Measurements from ENCODE around the gene LTBP2.

The LTBP2 gene

DNA sequence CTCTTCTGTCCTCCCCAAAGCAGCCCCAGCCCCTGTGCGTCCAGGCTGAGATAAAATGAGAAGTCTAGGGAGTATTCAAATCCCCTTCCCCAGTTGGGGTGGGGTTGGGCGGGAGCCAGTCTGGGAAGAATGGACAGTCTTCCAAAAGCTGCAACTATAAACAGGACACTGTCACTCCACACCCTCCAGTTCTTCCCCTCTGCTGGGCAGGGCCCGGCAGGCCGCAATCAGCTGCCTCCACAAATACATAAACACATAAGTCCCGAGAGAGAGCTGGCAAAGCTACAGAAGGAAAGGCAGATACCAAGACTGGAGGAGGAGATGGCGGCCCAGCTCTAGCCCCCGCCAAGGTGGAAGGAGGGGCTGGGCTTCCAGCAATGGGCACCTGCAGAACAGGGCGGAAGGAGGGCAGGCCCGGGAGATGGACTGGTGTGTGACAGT is 12.7 kb downstream of the LTBP2 start:
- H3K4me1 ChIP-seq (ENCODE audit: control insufficient read depth, insufficient read depth, low read length) = no peaks in the 10 kb centered on the region
- H3K36me3 ChIP-seq (ENCODE audit: control insufficient read depth, insufficient read depth, low read length) = no peaks in the 10 kb centered on the region
- no peaks in the 10 kb centered on the region for H3K27me3 ChIP-seq (ENCODE audit: control insufficient read depth, insufficient read depth, low read length)
- no peak overlapping the region for H3K9ac ChIP-seq (ENCODE audit: low read depth, low read length)
- no peak overlapping the region for H3K27ac ChIP-seq (ENCODE audit: low read depth, low read length)
- no peaks in the 10 kb centered on the region for H3K9me3 ChIP-seq (ENCODE audit: control insufficient read depth, insufficient read depth, low read length)
- no peak overlapping the region for H3K4me3 ChIP-seq (ENCODE audit: low read depth, low read length)

GRCh38 chr14:74596741-74597450 is 15.1 kb downstream of the LTBP2 start:
- H3K9ac ChIP-seq (ENCODE audit: low read depth, low read length) = no peak overlapping the region
- no peak overlapping the region for H3K27ac ChIP-seq (ENCODE audit: low read depth, low read length)
- H3K9me3 ChIP-seq (ENCODE audit: control insufficient read depth, insufficient read depth, low read length) = no peaks in the 10 kb centered on the region
- no peaks in the 10 kb centered on the region for H3K27me3 ChIP-seq (ENCODE audit: control insufficient read depth, insufficient read depth, low read length)
- no peaks in the 10 kb centered on the region for H3K36me3 ChIP-seq (ENCODE audit: control insufficient read depth, insufficient read depth, low read length)
- no peaks in the 10 kb centered on the region for H3K4me1 ChIP-seq (ENCODE audit: control insufficient read depth, insufficient read depth, low read length)
- H3K4me3 ChIP-seq (ENCODE audit: low read depth, low read length) = no peak overlapping the region

- Histone ChIP-seq H3K9me3 (ENCODE audit: control insufficient read depth, insufficient read depth, low read length) (no peaks in the 10 kb centered on the region), H3K36me3 (ENCODE audit: control insufficient read depth, insufficient read depth, low read length) (no peaks in the 10 kb centered on the region), H3K27me3 (ENCODE audit: control insufficient read depth, insufficient read depth, low read length) (no peaks in the 10 kb centered on the region), H3K27ac (ENCODE audit: low read depth, low read length) (no peak overlapping the region), H3K4me3 (ENCODE audit: low read depth, low read length) (no peak overlapping the region), H3K9ac (ENCODE audit: low read depth, low read length) (no peak overlapping the region), H3K4me1 (ENCODE audit: control insufficient read depth, insufficient read depth, low read length) (no peaks in the 10 kb centered on the region)
Measured at GRCh38 chr14:74595006-74595735, 16.9 kb downstream of the LTBP2 start.

DNA sequence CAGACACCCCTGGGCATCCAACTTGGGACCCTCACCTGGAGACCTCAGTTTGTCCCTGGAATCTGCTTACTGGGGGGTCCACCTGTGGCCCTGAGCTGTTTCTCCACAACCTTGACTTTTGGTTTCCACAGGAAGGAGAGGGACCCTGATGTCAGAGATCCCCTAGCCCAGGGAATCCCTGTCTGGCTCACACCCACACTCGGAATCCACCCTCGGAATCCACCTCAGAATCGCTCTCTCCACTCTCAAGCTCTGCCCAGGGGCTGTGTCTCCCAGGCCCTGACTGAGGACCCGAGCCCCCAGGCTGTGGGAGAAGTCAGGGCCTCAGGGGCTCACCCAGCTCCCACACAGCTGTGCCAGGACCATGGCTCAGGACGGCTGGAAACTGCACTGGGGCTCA is 17.4 kb downstream of the LTBP2 start:
- Histone ChIP-seq H3K36me3 (ENCODE audit: control insufficient read depth, insufficient read depth, low read length) (no peaks in the 10 kb centered on the region), H3K27ac (ENCODE audit: low read depth, low read length) (no peak overlapping the region), H3K4me1 (ENCODE audit: control insufficient read depth, insufficient read depth, low read length) (no peaks in the 10 kb centered on the region), H3K9ac (ENCODE audit: low read depth, low read length) (no peak overlapping the region), H3K4me3 (ENCODE audit: low read depth, low read length) (no peak overlapping the region), H3K9me3 (ENCODE audit: control insufficient read depth, insufficient read depth, low read length) (no peaks in the 10 kb centered on the region), H3K27me3 (ENCODE audit: control insufficient read depth, insufficient read depth, low read length) (no peaks in the 10 kb centered on the region)

DNA sequence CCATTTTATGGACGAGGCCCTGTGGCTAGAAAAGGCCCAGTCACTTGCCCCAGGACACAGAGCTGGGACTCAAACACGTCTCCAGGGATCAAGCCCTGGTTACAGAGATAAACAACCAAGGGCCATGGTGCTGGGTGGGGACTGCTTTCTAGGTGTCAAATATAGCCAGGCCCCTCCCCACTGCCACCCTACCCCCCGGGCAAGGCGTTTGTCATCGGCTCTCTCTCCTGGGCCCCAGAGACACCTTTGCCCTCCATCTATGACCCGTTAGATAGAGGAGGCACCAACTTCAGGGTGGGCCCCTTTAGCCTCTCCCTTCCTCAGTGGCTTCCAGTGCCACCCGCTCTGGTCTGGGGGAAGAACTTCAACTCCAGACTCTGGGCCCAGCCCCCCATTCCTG is 18.0 kb downstream of the LTBP2 start:
- Histone ChIP-seq H3K27ac (ENCODE audit: low read depth, low read length) (no peak overlapping the region), H3K4me3 (ENCODE audit: low read depth, low read length) (no peak overlapping the region)

GRCh38 chr14:74593241-74593953 is 18.6 kb downstream of the LTBP2 start:
- H3K27me3 ChIP-seq (ENCODE audit: control insufficient read depth, insufficient read depth, low read length) = no peaks in the 10 kb centered on the region
- H3K4me1 ChIP-seq (ENCODE audit: control insufficient read depth, insufficient read depth, low read length) = no peaks in the 10 kb centered on the region
- no peak overlapping the region for H3K9ac ChIP-seq (ENCODE audit: low read depth, low read length)
- H3K4me3 ChIP-seq (ENCODE audit: low read depth, low read length) = no peak overlapping the region
- H3K27ac ChIP-seq (ENCODE audit: low read depth, low read length) = no peak overlapping the region
- no peaks in the 10 kb centered on the region for H3K36me3 ChIP-seq (ENCODE audit: control insufficient read depth, insufficient read depth, low read length)
- no peaks in the 10 kb centered on the region for H3K9me3 ChIP-seq (ENCODE audit: control insufficient read depth, insufficient read depth, low read length)

More for the DNA sequence above, 18.0 kb downstream of the LTBP2 start:
- H3K9ac ChIP-seq (ENCODE audit: low read depth, low read length) = no peak overlapping the region
- no peaks in the 10 kb centered on the region for H3K27me3 ChIP-seq (ENCODE audit: control insufficient read depth, insufficient read depth, low read length)
- H3K9me3 ChIP-seq (ENCODE audit: control insufficient read depth, insufficient read depth, low read length) = no peaks in the 10 kb centered on the region
- H3K36me3 ChIP-seq (ENCODE audit: control insufficient read depth, insufficient read depth, low read length) = no peaks in the 10 kb centered on the region
- no peaks in the 10 kb centered on the region for H3K4me1 ChIP-seq (ENCODE audit: control insufficient read depth, insufficient read depth, low read length)

DNA sequence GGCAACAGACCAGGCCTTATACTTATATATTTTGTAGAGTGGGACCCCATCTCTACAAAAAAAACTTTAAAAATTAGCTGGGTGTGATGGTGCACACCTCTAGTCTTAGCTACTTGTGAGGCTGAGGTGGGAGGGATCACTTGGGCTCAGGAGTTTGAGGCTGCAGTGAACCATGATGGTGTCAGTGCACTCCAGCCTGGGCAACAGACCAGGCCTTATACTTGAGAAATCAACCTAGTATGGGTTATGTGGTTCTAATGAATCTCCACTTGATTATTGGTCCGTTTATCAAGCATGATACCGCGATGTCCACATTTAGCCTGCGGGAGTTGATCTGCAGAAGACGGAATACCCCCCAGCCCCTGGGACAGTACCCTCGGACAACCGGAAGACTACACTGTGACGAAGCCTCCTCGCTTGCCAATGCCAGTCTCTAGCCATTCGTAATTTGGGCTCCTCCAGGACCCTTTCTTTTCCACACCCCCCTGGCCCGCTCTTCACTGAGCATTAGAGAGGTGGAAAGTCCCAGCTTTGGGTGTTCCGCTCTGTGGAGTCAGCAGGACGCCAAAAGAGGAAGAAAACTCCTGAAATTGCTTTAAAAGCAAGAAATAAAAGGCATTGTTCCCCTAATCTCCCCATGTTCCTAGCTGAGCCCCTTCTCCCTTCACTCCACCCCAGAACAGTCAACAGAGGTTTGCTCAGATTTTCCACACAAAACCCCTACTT is 19.4 kb downstream of the LTBP2 start:
- H3K9ac ChIP-seq (ENCODE audit: low read depth, low read length) = no peak overlapping the region
- no peaks in the 10 kb centered on the region for H3K4me1 ChIP-seq (ENCODE audit: control insufficient read depth, insufficient read depth, low read length)
- H3K27me3 ChIP-seq (ENCODE audit: control insufficient read depth, insufficient read depth, low read length) = no peaks in the 10 kb centered on the region
- no peaks in the 10 kb centered on the region for H3K9me3 ChIP-seq (ENCODE audit: control insufficient read depth, insufficient read depth, low read length)
- H3K36me3 ChIP-seq (ENCODE audit: control insufficient read depth, insufficient read depth, low read length) = no peaks in the 10 kb centered on the region
- no peak overlapping the region for H3K4me3 ChIP-seq (ENCODE audit: low read depth, low read length)
- H3K27ac ChIP-seq (ENCODE audit: low read depth, low read length) = no peak overlapping the region

- H3K9me3 ChIP-seq (ENCODE audit: control insufficient read depth, insufficient read depth, low read length) = no peaks in the 10 kb centered on the region
- H3K9ac ChIP-seq (ENCODE audit: low read depth, low read length) = no peak overlapping the region
- no peak overlapping the region for H3K27ac ChIP-seq (ENCODE audit: low read depth, low read length)
- no peaks in the 10 kb centered on the region for H3K4me1 ChIP-seq (ENCODE audit: control insufficient read depth, insufficient read depth, low read length)
- H3K27me3 ChIP-seq (ENCODE audit: control insufficient read depth, insufficient read depth, low read length) = no peaks in the 10 kb centered on the region
- no peaks in the 10 kb centered on the region for H3K36me3 ChIP-seq (ENCODE audit: control insufficient read depth, insufficient read depth, low read length)
- no peak overlapping the region for H3K4me3 ChIP-seq (ENCODE audit: low read depth, low read length)
Measured at GRCh38 chr14:74591899-74592298, 20.1 kb downstream of the LTBP2 start.

DNA sequence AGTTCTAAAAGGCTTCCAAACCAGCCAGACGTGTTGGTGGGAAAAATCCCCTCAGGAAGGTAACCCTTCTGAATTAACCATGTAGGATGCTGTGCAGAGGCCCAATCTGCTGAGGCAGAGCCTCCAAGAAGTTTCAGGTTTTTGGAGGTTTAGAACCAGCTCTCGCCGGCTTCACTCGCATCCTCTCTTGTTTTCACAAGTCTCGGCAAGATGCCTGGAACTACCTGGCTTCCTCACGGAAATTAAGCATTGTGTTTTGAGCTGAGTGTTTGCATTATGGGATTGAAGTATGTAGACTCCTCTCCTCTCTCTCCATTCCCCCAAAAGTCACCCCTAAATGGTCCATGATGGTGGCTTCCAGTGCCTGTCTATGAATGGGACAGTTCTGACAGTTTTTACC is 20.6 kb downstream of the LTBP2 start:
- Histone ChIP-seq H3K9ac (ENCODE audit: low read depth, low read length) (no peak overlapping the region), H3K9me3 (ENCODE audit: control insufficient read depth, insufficient read depth, low read length) (no peaks in the 10 kb centered on the region), H3K36me3 (ENCODE audit: control insufficient read depth, insufficient read depth, low read length) (no peaks in the 10 kb centered on the region), H3K27ac (ENCODE audit: low read depth, low read length) (no peak overlapping the region), H3K4me3 (ENCODE audit: low read depth, low read length) (no peak overlapping the region), H3K27me3 (ENCODE audit: control insufficient read depth, insufficient read depth, low read length) (no peaks in the 10 kb centered on the region), H3K4me1 (ENCODE audit: control insufficient read depth, insufficient read depth, low read length) (no peaks in the 10 kb centered on the region)

DNA sequence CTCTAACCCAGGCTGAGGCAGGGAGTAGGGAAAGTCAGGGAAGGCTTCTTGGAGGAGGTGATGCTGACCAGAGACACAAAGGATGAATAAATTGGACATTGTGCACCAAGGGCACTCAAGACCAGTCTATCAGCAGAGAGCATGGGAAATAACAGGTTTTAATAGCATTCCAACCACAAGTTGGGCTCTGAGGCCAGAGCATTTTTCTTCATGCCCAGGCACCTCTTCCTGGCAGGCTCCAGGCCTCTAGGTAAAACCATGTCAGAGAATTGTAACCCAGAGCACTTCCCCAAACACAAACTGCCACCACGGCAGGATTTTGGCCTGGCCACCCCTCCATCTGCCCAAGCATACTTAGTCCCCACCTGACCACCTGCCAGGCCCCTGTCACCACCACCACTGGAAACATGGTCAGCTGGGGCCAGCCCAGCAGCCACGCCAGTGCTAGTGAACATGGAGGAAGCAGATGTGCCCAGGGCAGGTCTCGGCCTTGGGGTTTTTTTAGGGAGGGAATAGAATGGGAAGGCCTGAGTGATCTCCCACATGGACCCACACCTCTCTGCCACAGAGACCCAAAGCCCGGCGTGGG is 22.7 kb downstream of the LTBP2 start:
- no peaks in the 10 kb centered on the region for H3K27me3 ChIP-seq (ENCODE audit: control insufficient read depth, insufficient read depth, low read length)
- H3K4me1 ChIP-seq (ENCODE audit: control insufficient read depth, insufficient read depth, low read length) = no peaks in the 10 kb centered on the region
- no peak overlapping the region for H3K27ac ChIP-seq (ENCODE audit: low read depth, low read length)

More for the DNA sequence above, 22.7 kb downstream of the LTBP2 start:
- no peak overlapping the region for H3K4me3 ChIP-seq (ENCODE audit: low read depth, low read length)
- H3K9ac ChIP-seq (ENCODE audit: low read depth, low read length) = no peak overlapping the region
- no peaks in the 10 kb centered on the region for H3K36me3 ChIP-seq (ENCODE audit: control insufficient read depth, insufficient read depth, low read length)
- no peaks in the 10 kb centered on the region for H3K9me3 ChIP-seq (ENCODE audit: control insufficient read depth, insufficient read depth, low read length)

All from HUES48 (cell line).